B cell (primary cell): ENCODE measurements around the gene FAM81B. TPM values are rescaled to one million over a fixed set of nuclear protein-coding genes. Genes with fewer than 3 reads are reported as not detected.

Source experiments
- ATAC-seq: fragments of 200-7000 bp; cut with Tn5 transposase; one replicate; pipeline ENCODE4 v1.10.0; 2021; ENCODE audit warnings: low read depth, mild to moderate bottlenecking, moderate number of reproducible peaks, moderate library complexity
- CTCF ChIA-PET: fragments of 350-600 bp; sonication (Branson Sonifier 250); formaldehyde crosslinking; loops from one replicate; lab custom pipeline; 2021; ENCODE audit warnings: antibody characterized with exemption, inconsistent platforms; lab: Charles Lee
- POLR2A ChIA-PET: fragments of 350-600 bp; sonication (Branson Sonifier 250); formaldehyde crosslinking; loops from one replicate; lab custom pipeline; 2021; ENCODE audit warnings: antibody characterized with exemption; lab: Charles Lee
- DNase-seq: peaks from one replicate; pipeline ENCODE4 v3.0.0; 2013
- H2AFZ ChIP-seq: 2 replicates; pipeline ENCODE4 v1.6.1; 2012; ENCODE audit warnings: mild to moderate bottlenecking, low read depth, low read length; ENCODE audit not compliant: insufficient read depth, poor library complexity, severe bottlenecking
- H3K27ac ChIP-seq, 2 donors: 1 replicate in 1 of 2; 2 replicates in 1 of 2; pipeline ENCODE4 v1.5.1; 2012 to 2013; ENCODE audit warnings: low read length in 2 of 2, mild to moderate bottlenecking in 2 of 2, moderate library complexity in 1 of 2
- H3K27me3 ChIP-seq, 4 experiments: fragments of 200-600 bp in 1 of 4; sonication (generic) in 1 of 4; replicated peaks in 1 of 4; 1 replicate in 2 of 4; 2 replicates in 2 of 4; pipeline versions ENCODE4 v1.6.1 to v1.7.0; 2013 to 2016; ENCODE audit warnings: low read length in 3 of 4, mild to moderate bottlenecking in 2 of 4, mixed read lengths in 1 of 4, moderate library complexity in 1 of 4; ENCODE audit not compliant: insufficient read depth in 4 of 4, control insufficient read depth in 3 of 4; ENCODE audit errors: control extremely low read depth in 1 of 4
- H3K36me3 ChIP-seq, 2 experiments: replicated peaks in 1 of 2; 1 replicate in 1 of 2; 2 replicates in 1 of 2; pipeline versions ENCODE4 v1.6.1 to v1.7.1; 2013; ENCODE audit warnings: low read length in 1 of 2; ENCODE audit not compliant: insufficient read depth in 2 of 2, control insufficient read depth in 1 of 2; ENCODE audit errors: control extremely low read depth in 1 of 2, extremely low read depth in 1 of 2
- H3K4me1 ChIP-seq, 2 donors: fragments of 200-600 bp in 1 of 2; sonication (generic) in 1 of 2; 1 replicate in 1 of 2; 2 replicates in 1 of 2; pipeline versions ENCODE4 v1.5.1 to v1.6.1; 2013 to 2017; ENCODE audit warnings: low read length in 2 of 2; ENCODE audit not compliant: control insufficient read depth in 2 of 2, insufficient read depth in 2 of 2
- H3K4me2 ChIP-seq: replicated peaks from 2 replicates; pipeline ENCODE3; 2012; ENCODE audit warnings: mild to moderate bottlenecking, low read depth, low read length; ENCODE audit not compliant: poor library complexity, severe bottlenecking
- H3K4me3 ChIP-seq, 5 experiments: fragments of 200-600 bp in 1 of 5; sonication (generic) in 1 of 5; 1 replicate in 3 of 5; 2 replicates in 2 of 5; pipeline versions ENCODE4 v1.5.1 to v1.7.0; 2011 to 2016; ENCODE audit warnings: low read length in 4 of 5, mild to moderate bottlenecking in 4 of 5, low read depth in 2 of 5, control low read depth in 1 of 5, moderate library complexity in 1 of 5; ENCODE audit not compliant: insufficient read depth in 1 of 5; ENCODE audit errors: control extremely low read depth in 1 of 5, extremely low read depth in 1 of 5
- H3K79me2 ChIP-seq: fragments of 200-600 bp; sonication (generic); one replicate; pipeline ENCODE4 v1.6.0; 2016; ENCODE audit warnings: low read length; ENCODE audit not compliant: control insufficient read depth, insufficient read depth
- H3K9ac ChIP-seq: fragments of 200-600 bp; sonication (generic); 2 replicates; pipeline ENCODE4 v1.6.1; 2017; ENCODE audit warnings: mild to moderate bottlenecking, low read length, moderate library complexity
- H3K9me3 ChIP-seq, 3 donors: one replicate each; pipeline versions ENCODE4 v1.6.1 to v1.7.1; 2013; ENCODE audit warnings: low read length in 2 of 3; ENCODE audit not compliant: control insufficient read depth in 2 of 3, insufficient read depth in 1 of 3; ENCODE audit errors: control extremely low read depth in 1 of 3
- H4K20me1 ChIP-seq: 2 replicates; pipeline ENCODE4 v1.6.0; 2012; ENCODE audit warnings: mild to moderate bottlenecking, low read length; ENCODE audit not compliant: insufficient read depth, control insufficient read depth, poor library complexity, severe bottlenecking
- H3K27ac Mint-ChIP-seq: one replicate; pipeline ENCODE4 v1.8.0; 2021; ENCODE audit warnings: mixed read lengths
- H3K27me3 Mint-ChIP-seq: one replicate; pipeline ENCODE4 v1.8.0; 2021; ENCODE audit warnings: mixed read lengths
- H3K4me1 Mint-ChIP-seq: one replicate; pipeline ENCODE4 v1.8.0; 2021; ENCODE audit warnings: mixed read lengths
- H3K4me3 Mint-ChIP-seq: one replicate; pipeline ENCODE4 v1.8.0; 2021; ENCODE audit warnings: mixed read lengths
- H3K9me3 Mint-ChIP-seq: one replicate; pipeline ENCODE4 v1.8.0; 2022; ENCODE audit warnings: mixed read lengths; ENCODE audit not compliant: insufficient read depth
- CTCF ChIP-seq: fragments of 200-600 bp; IDR thresholded peaks from one replicate; pipeline ENCODE4 v1.8.0; 2022; ENCODE audit warnings: antibody characterized with exemption, mild to moderate bottlenecking
- EZH2 ChIP-seq: IDR thresholded peaks from 2 replicates; pipeline ENCODE4 v1.6.1; 2012; ENCODE audit warnings: borderline replicate concordance, low read depth, mild to moderate bottlenecking, moderate library complexity, low read length; ENCODE audit not compliant: insufficient read depth, poor library complexity, severe bottlenecking
- WGBS: methylation state at CpG from one replicate; pipeline ENCODE4 v1.1.5; 2013; ENCODE audit warnings: missing lambda C conversion rate; ENCODE audit not compliant: insufficient coverage; 5-methylcytosine and 5-hydroxymethylcytosine counted together
- intact Hi-C: fragments of 100-400 bp; cut with micrococcal nuclease; formaldehyde crosslinking; loops from one replicate; pipeline ENCODE4 v1.10.0; 2022
- polyA plus RNA-seq: library from polyadenylated mRNA; depleted of rRNA; stranded (reverse); fragments of >200 nt; gene quantifications from 2 replicates; pipeline ENCODE4 v1.2.3, GENCODE V29; 2012
- total RNA-seq, 2 donors: library from RNA; stranded (reverse); fragments of 120-200 nt in 1 of 2; gene quantifications; 1 replicate in 1 of 2; 2 replicates in 1 of 2; pipeline versions ENCODE4 v1.2.3 to v1.2.4, GENCODE V29; 2013 to 2022

FAM81B gene
- total and polyA plus RNA-seq, 2 donors (not counting 1 experiment from before 2014, with no cell fraction given), result not detected

GRCh38 chr5:95440825-95441224 is 49.7 kb downstream of the FAM81B start:
- H3K9me3 ChIP-seq, result no peaks in the 10 kb centered on the region
- ChIA-PET CTCF (no interaction called here), POLR2A (no interaction called here)
- no peak for TF ChIP-seq EZH2
- TF ChIP-seq CTCF, result no peak
- Mint-ChIP-seq H3K27ac (no peak overlapping the region), H3K9me3 (no peaks in the 10 kb centered on the region), H3K4me1 (no peaks in the 10 kb centered on the region), H3K27me3 (peaks cover 46% of the 10 kb centered on the region), H3K4me3 (no peak overlapping the region)
- no peaks in the 10 kb centered on the region for H3K36me3 ChIP-seq
- intact Hi-C loops, result no loop called here
- ATAC-seq (no peak), DNase-seq (no peak)
- H3K27me3 ChIP-seq, result no peaks in the 10 kb centered on the region
- 77% methylated on average over 10 of the region's 10 CpGs for WGBS
- H3K27ac ChIP-seq, result no peak overlapping the region
- no peak overlapping the region for H2AFZ ChIP-seq
- H4K20me1 ChIP-seq, result no peaks in the 10 kb centered on the region
- H3K9ac ChIP-seq, result no peak overlapping the region
- no peaks in the 10 kb centered on the region for H3K4me1 ChIP-seq
- no peak overlapping the region for H3K4me2 ChIP-seq
- H3K4me3 ChIP-seq, result no peak overlapping the region
- no peaks in the 10 kb centered on the region for H3K79me2 ChIP-seq

- Histone ChIP-seq H3K79me2 (no peaks in the 10 kb centered on the region), H3K9me3 (no peaks in the 10 kb centered on the region), H3K27ac (no peak overlapping the region), H3K27me3 (no peaks in the 10 kb centered on the region), H3K9ac (no peak overlapping the region), H4K20me1 (no peaks in the 10 kb centered on the region), H3K36me3 (no peaks in the 10 kb centered on the region), H3K4me3 (no peak overlapping the region), H2AFZ (no peak overlapping the region), H3K4me2 (no peak overlapping the region), H3K4me1 (no peaks in the 10 kb centered on the region)
- no peak for TF ChIP-seq EZH2
- no peak for TF ChIP-seq CTCF
- DNase-seq, result no peak
- Mint-ChIP-seq H3K4me1 (peaks cover 2% of the 10 kb centered on the region), H3K27me3 (peaks cover 42% of the 10 kb centered on the region), H3K9me3 (no peaks in the 10 kb centered on the region), H3K27ac (no peak overlapping the region), H3K4me3 (no peak overlapping the region)
- intact Hi-C loops, result no loop called here
- ChIA-PET CTCF (no interaction called here), POLR2A (no interaction called here)
- no peak for ATAC-seq
- 100% methylated on average over 1 of the region's 2 CpGs for WGBS
Measured at GRCh38 chr5:95441636-95442035, 50.5 kb downstream of the FAM81B start.
